Neural progenitor cell (in vitro differentiated cells): Measurements from ENCODE around the gene ZNF592.

ENCODE experiments used
- CTCF ChIP-seq: fragments of 200-600 bp; sonication (generic); IDR thresholded peaks from 2 replicates; pipeline ENCODE4 v1.5.1; 2017; ENCODE audit warnings: antibody characterized with exemption, mild to moderate bottlenecking
- EZH2 ChIP-seq: fragments of 200-600 bp; sonication (generic); IDR thresholded peaks from 2 replicates; pipeline ENCODE4 v1.6.1; 2017; ENCODE audit warnings: antibody characterized with exemption, mild to moderate bottlenecking, moderate library complexity
- EZH2phosphoT487 ChIP-seq: fragments of 200-600 bp; sonication (generic); IDR thresholded peaks from 2 replicates; pipeline ENCODE4 v1.6.1; 2017; ENCODE audit warnings: antibody characterized with exemption

- TF ChIP-seq CTCF (no peak), EZH2 (no peak), EZH2phosphoT487 (no peak)
Observed at GRCh38 chr15:84807228-84807627, 58.8 kb downstream of the ZNF592 start.
